Tibial nerve (tissue), 4 donors: ENCODE data around the gene HMCN2.

Source experiments
- CTCF ChIP-seq, 5 experiments: fragments of 200-600 bp in 3 of 5; fragments of 450-650 bp in 2 of 5; sonication (generic) in 3 of 5; IDR thresholded peaks; one replicate each; pipeline ENCODE4 v1.5.1; 2016 to 2019; ENCODE audit warnings: antibody characterized with exemption in 5 of 5, mild to moderate bottlenecking in 3 of 5, moderate library complexity in 2 of 5
- EP300 ChIP-seq, 2 donors: sonication (generic); formaldehyde crosslinking; IDR thresholded peaks; one replicate each; pipeline ENCODE4 v1.6.1; 2017; ENCODE audit warnings: antibody characterized with exemption in 2 of 2, mild to moderate bottlenecking in 1 of 2
- POLR2A ChIP-seq, 2 donors: fragments of 450-650 bp; IDR thresholded peaks; one replicate each; pipeline ENCODE4 v1.6.1; 2017; ENCODE audit warnings: antibody characterized with exemption in 2 of 2, mild to moderate bottlenecking in 2 of 2, moderate library complexity in 2 of 2

- TF ChIP-seq CTCF (IDR thresholded peaks at IDR 0.05), result no peak
- no peak for TF ChIP-seq POLR2A (IDR thresholded peaks at IDR 0.05)
- TF ChIP-seq EP300 (IDR thresholded peaks at IDR 0.05), result no peak
These were observed 61.7 kb downstream of the HMCN2 start for GRCh38 chr9:130327070-130327780.
